Testis (tissue), 3 donors: Measurements from ENCODE around the gene LAG3. TPM values are rescaled to one million over a fixed set of nuclear protein-coding genes. Genes with fewer than 3 reads are reported as not detected.

Source experiments
- DNase-seq: peaks from one replicate; pipeline ENCODE4 v3.0.0-alpha.2; 2019
- H3K27ac ChIP-seq, 2 donors: fragments of 200-600 bp; sonication (generic); one replicate each; pipeline ENCODE4 v1.5.1; 2019
- H3K27me3 ChIP-seq: fragments of 200-600 bp; sonication (generic); one replicate; pipeline ENCODE4 v1.5.1; 2019
- H3K36me3 ChIP-seq: fragments of 200-600 bp; sonication (generic); one replicate; pipeline ENCODE4 v1.5.1; 2017; ENCODE audit warnings: low read depth; ENCODE audit errors: missing control alignments
- H3K4me1 ChIP-seq: fragments of 200-600 bp; sonication (generic); one replicate; pipeline ENCODE4 v1.5.1; 2019
- H3K4me3 ChIP-seq, 2 donors: fragments of 200-600 bp; sonication (generic); one replicate each; pipeline ENCODE4 v1.5.1; 2017 to 2019
- H3K9me3 ChIP-seq: fragments of 200-600 bp; sonication (generic); one replicate; pipeline ENCODE4 v1.5.1; 2017
- POLR2A ChIP-seq: fragments of 450-650 bp; IDR thresholded peaks from one replicate; pipeline ENCODE4 v1.6.1; 2017; ENCODE audit warnings: antibody characterized with exemption, mild to moderate bottlenecking, moderate library complexity
- WGBS, 2 donors: methylation state at CpG; one replicate each; pipeline ENCODE4 v1.1.5; 2018; 5-methylcytosine and 5-hydroxymethylcytosine counted together
- intact Hi-C: fragments of 100-400 bp; cut with DNase I; formaldehyde crosslinking; loops from one replicate; pipeline ENCODE4 v1.15.1; 2023; ENCODE audit warnings: low total_unique reads
- polyA plus RNA-seq: library from polyadenylated mRNA; stranded (reverse); fragments of 350-450 nt; fragmentation: Illumina TruSeq; extraction: RNeasy Lipid Tissue Mini Kit (QIAGEN cat#74804); gene quantifications from one replicate; pipeline ENCODE4 v1.2.3, GENCODE V29; 2014; ENCODE audit warnings: low read depth, low replicate concordance; ENCODE audit not compliant: insufficient read depth
- total RNA-seq, 2 donors: library from RNA; depleted of rRNA; stranded (reverse); fragments of >200 nt; gene quantifications; one replicate each; pipeline ENCODE4 v1.2.3, GENCODE V29; 2016
- TF ChIP-seq, protein P1 (sequence below), 3 experiments: fragments of 450-650 bp in 2 of 3; fragments of 200-600 bp in 1 of 3; sonication (generic) in 1 of 3; IDR thresholded peaks; one replicate each; pipeline ENCODE4 v1.5.1; 2016 to 2019; ENCODE audit warnings: antibody characterized with exemption in 3 of 3, mild to moderate bottlenecking in 2 of 3, moderate library complexity in 1 of 3

LAG3 gene
- total and polyA plus RNA-seq, 3 donors from 2014 or later: 4.1 to 7.1 (median 6.3) TPM

GRCh38 chr12:6745741-6746525 is 26.4 kb upstream of the LAG3 start:
- no peak for DNase-seq
- Histone ChIP-seq H3K27me3 (no peaks in the 10 kb centered on the region), H3K27ac (no peak overlapping the region), H3K4me3 (no peak overlapping the region), H3K36me3 (no peaks in the 10 kb centered on the region), H3K9me3 (no peaks in the 10 kb centered on the region), H3K4me1 (no peaks in the 10 kb centered on the region)
- 70 to 76% methylated on average over 12 to 13 of the region's 13 CpGs for WGBS, 2 donors
- intact Hi-C loops: no loop called here
- TF ChIP-seq POLR2A: no peak
- TF ChIP-seq, protein P1, sequence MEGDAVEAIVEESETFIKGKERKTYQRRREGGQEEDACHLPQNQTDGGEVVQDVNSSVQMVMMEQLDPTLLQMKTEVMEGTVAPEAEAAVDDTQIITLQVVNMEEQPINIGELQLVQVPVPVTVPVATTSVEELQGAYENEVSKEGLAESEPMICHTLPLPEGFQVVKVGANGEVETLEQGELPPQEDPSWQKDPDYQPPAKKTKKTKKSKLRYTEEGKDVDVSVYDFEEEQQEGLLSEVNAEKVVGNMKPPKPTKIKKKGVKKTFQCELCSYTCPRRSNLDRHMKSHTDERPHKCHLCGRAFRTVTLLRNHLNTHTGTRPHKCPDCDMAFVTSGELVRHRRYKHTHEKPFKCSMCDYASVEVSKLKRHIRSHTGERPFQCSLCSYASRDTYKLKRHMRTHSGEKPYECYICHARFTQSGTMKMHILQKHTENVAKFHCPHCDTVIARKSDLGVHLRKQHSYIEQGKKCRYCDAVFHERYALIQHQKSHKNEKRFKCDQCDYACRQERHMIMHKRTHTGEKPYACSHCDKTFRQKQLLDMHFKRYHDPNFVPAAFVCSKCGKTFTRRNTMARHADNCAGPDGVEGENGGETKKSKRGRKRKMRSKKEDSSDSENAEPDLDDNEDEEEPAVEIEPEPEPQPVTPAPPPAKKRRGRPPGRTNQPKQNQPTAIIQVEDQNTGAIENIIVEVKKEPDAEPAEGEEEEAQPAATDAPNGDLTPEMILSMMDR (IDR thresholded peaks at IDR 0.05): no peak

DNA sequence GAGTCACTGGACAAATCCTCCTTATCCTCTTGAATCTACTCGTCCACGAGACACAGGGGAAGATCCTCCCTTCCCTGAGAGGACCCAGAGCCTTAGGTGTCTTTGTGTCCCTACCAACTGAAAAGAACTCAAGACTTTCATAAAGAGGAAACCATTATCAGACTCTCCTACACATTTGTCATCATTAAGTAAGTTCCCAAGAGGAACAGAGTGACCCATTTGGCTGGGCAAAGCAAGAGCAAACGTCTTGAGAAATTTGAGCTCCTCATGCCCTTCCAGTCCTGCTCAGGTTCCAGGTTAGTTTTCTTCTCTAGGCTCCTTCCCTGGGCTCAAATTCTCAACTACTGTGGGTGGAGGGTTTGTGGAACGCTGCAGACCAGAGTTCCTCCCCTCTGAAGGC is 25.1 kb upstream of the LAG3 start:
- TF ChIP-seq POLR2A: no peak
- DNase-seq: no peak
- Histone ChIP-seq H3K27me3 (no peaks in the 10 kb centered on the region), H3K4me3 (no peak overlapping the region), H3K4me1 (peaks cover 5% of the 10 kb centered on the region), H3K27ac (no peak overlapping the region), H3K9me3 (no peaks in the 10 kb centered on the region), H3K36me3 (no peaks in the 10 kb centered on the region)
- WGBS, 2 donors: 45 to 48% methylated on average over 4 of the region's 4 CpGs
- intact Hi-C loops: no loop called here

DNA sequence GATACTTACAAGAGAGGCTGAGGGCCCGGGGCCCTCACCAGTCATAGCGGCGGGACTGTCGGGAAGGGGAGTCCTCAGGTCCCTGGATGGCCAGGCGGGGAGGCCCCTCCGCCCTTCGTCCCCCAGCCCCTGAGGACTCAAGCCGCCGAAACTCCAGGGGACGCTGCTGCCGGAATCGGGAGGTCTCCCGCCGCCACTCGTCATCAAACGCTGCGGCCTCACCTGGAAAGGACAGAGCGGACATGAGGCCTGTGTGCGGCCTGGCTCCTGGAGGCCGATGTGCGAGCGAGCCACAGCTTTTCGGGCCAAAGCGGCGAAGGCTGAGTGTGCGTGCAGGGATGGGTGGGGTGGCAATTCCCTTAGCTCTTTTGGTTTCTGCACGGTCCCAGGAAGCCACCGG is 23.6 kb upstream of the LAG3 start:
- WGBS, 2 donors: 92 to 93% methylated on average over 18 to 28 of the region's 28 CpGs
- no peak for TF ChIP-seq POLR2A
- TF ChIP-seq, protein P1 (IDR thresholded peaks at IDR 0.05): no peak
- H3K4me3 ChIP-seq: no peak overlapping the region
- no peak for DNase-seq
- no peak overlapping the region for H3K27ac ChIP-seq
- H3K4me1 ChIP-seq: peaks cover 8% of the 10 kb centered on the region
- no peaks in the 10 kb centered on the region for H3K9me3 ChIP-seq
- no peaks in the 10 kb centered on the region for H3K36me3 ChIP-seq
- intact Hi-C loops: no loop called here
- no peaks in the 10 kb centered on the region for H3K27me3 ChIP-seq

DNA sequence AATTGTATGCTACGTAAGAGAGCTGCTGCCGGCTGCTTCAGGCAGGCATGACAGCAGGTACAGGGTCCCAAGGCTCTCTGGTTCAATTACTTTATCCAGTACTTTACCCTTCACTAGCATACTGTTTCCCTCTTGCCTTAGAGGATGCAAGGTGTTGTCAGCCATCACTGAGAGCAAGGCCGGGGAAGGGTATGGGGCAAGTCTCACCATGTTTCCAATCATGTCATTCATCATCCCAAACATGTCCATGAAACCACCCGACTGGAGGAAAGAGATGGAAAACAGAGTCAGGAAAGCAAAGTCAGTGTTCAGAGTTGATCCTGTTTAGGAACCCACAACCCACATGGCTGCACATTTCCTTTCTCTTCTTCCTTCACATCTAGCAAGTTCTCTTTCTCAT is 21.8 kb upstream of the LAG3 start:
- Histone ChIP-seq H3K27ac (no peak overlapping the region), H3K9me3 (no peaks in the 10 kb centered on the region), H3K4me3 (no peak overlapping the region), H3K4me1 (peaks cover 13% of the 10 kb centered on the region), H3K36me3 (no peaks in the 10 kb centered on the region), H3K27me3 (no peaks in the 10 kb centered on the region)
- intact Hi-C loops: no loop called here
- DNase-seq: no peak
- WGBS, 2 donors: 86 to 88% methylated on average over 4 of the region's 4 CpGs
- no peak for TF ChIP-seq POLR2A
- TF ChIP-seq, protein P1 (IDR thresholded peaks at IDR 0.05): no peak

DNA sequence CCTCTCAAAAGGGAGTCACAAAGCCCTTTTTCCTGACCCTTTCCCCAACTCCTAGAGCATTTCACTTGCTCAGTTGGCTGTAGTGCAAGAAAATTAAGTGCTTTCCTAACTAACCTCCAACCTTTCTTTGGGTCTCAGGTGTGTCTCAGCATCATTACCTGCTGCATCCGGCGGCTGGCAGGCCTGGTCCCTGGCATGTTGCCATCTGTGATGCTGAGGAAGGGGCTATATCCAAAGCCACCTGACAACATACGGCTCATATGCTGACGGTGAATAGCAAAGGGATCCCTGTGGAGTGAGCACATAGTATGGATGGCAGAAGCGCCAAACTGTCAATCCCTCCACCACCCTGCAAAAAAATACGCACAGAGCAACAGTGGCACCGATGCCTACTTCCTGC is 20.6 kb upstream of the LAG3 start:
- peak overlapping the region in 1 of 2 donors; percentile 91 for H3K4me3 ChIP-seq
- DNase-seq: no peak

More for the DNA sequence above, 20.6 kb upstream of the LAG3 start:
- intact Hi-C loops: no loop called here
- WGBS, 2 donors: 59 to 68% methylated on average over 7 of the region's 7 CpGs
- H3K36me3 ChIP-seq: no peaks in the 10 kb centered on the region
- H3K27me3 ChIP-seq: no peaks in the 10 kb centered on the region
- H3K9me3 ChIP-seq: no peaks in the 10 kb centered on the region
- H3K27ac ChIP-seq: peak overlapping the region in 1 of 2 donors; percentile 99
- H3K4me1 ChIP-seq: peaks cover 13% of the 10 kb centered on the region
- TF ChIP-seq, protein P1 (IDR thresholded peaks at IDR 0.05): no peak
- no peak for TF ChIP-seq POLR2A
